Measurements from ENCODE around the gene LRRN4CL. TPM values are rescaled to one million over a fixed set of nuclear protein-coding genes. Genes with fewer than 3 reads are reported as not detected.
"Not testable (repeated sequence)": the region's sequence is repeated elsewhere in the genome, so short reads cannot be mapped to it uniquely, and the experiment has no call there.

The LRRN4CL gene
- total and polyA plus RNA-seq, 2 experiments from 2014 or later: 1.9 TPM; not detected in 1

DNA sequence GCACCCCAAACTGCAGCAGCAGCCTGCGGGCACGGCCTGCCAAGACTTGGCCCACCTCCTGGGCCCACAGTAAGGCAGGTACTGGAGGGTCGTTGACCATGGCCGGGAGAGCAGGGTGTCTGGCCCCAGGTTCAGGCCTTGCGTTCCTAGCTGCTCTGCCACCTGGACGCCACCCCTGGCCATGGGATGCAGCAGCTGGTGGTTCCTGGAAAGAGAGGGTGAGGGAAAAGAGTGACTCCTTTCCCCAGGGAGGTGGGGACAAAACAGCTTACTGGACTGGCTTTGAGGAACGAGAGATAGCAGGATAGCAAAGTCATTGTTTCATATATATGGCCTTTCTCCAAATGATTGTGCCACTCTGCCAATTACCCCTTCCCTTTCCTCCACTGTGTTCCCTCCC is 16.1 kb upstream of the LRRN4CL start:
- peak overlapping the region; percentile 83 for H3K27ac ChIP-seq

GRCh38 chr11:62703921-62704320 is 14.6 kb upstream of the LRRN4CL start:
- Histone ChIP-seq H3K4me1 (ENCODE audit: low read depth) (peaks cover 23% of the 10 kb centered on the region), H3K36me3 (peaks cover 13% of the 10 kb centered on the region)
- H3K4me3 ChIP-seq; H3K9me3 ChIP-seq (ENCODE audit: low read depth); DNase-seq (ENCODE audit: low read depth in 1 of 2, low spot score in 1 of 2); H3K27ac ChIP-seq; H3K27me3 ChIP-seq: not testable (repeated sequence)

More for the DNA sequence above, 16.1 kb upstream of the LRRN4CL start:
- TF ChIP-seq, protein P1, sequence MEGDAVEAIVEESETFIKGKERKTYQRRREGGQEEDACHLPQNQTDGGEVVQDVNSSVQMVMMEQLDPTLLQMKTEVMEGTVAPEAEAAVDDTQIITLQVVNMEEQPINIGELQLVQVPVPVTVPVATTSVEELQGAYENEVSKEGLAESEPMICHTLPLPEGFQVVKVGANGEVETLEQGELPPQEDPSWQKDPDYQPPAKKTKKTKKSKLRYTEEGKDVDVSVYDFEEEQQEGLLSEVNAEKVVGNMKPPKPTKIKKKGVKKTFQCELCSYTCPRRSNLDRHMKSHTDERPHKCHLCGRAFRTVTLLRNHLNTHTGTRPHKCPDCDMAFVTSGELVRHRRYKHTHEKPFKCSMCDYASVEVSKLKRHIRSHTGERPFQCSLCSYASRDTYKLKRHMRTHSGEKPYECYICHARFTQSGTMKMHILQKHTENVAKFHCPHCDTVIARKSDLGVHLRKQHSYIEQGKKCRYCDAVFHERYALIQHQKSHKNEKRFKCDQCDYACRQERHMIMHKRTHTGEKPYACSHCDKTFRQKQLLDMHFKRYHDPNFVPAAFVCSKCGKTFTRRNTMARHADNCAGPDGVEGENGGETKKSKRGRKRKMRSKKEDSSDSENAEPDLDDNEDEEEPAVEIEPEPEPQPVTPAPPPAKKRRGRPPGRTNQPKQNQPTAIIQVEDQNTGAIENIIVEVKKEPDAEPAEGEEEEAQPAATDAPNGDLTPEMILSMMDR (IDR thresholded peaks at IDR 0.05; ENCODE audit: low read depth, low read length): no peak
- Histone ChIP-seq H3K36me3 (peaks cover 11% of the 10 kb centered on the region), H3K27me3 (no peaks in the 10 kb centered on the region), H3K4me3 (peak overlapping the region; percentile 41), H3K4me1 (ENCODE audit: low read depth) (peaks cover 25% of the 10 kb centered on the region), H3K9me3 (ENCODE audit: low read depth) (no peaks in the 10 kb centered on the region)
- DNase-seq (ENCODE audit: low read depth in 1 of 2, low spot score in 1 of 2): no peak

GRCh38 chr11:62702246-62702645 is 12.9 kb upstream of the LRRN4CL start:
- H3K4me1 ChIP-seq (ENCODE audit: low read depth): peaks cover 14% of the 10 kb centered on the region
- H3K9me3 ChIP-seq (ENCODE audit: low read depth): no peaks in the 10 kb centered on the region
- H3K27me3 ChIP-seq: no peaks in the 10 kb centered on the region
- H3K36me3 ChIP-seq: peaks cover 13% of the 10 kb centered on the region
- no peak overlapping the region for H3K4me3 ChIP-seq
- no peak overlapping the region for H3K27ac ChIP-seq
- DNase-seq (ENCODE audit: low read depth in 1 of 2, low spot score in 1 of 2): no peak
- TF ChIP-seq, protein P1 (IDR thresholded peaks at IDR 0.05; ENCODE audit: low read depth, low read length): no peak

DNA sequence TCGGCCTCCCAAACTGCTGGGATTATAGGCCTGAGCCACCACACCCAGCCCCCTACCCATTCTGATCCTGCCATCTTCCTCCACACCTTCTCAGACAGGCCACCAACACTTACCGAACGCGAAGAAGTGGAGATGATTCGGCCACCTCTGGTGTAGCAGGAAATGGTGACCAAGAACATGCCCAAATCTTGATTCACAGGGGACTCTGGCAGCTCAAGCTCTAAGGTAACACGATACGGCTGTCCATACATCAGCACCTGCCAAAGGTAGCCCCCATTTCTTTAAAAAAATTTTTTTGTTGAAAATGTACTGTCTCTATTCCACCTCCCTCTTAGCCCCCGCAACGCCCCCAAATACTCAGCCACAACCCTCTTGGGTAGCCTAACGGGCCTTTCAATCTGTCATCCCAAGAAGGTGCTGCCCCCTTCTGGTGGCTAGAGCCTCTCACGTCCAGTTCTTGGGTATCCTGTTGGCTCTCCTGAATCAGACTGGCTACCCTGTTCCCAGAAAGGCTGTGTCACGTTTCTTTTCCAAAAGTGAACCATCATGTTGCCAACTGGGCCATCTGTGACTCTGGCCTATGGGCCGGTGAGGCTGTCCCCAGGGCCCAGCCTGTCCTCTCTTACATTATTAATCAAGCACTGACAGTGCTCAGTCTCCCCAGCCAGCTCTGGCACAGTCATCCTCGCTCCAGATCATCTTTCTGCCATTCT is 5.3 kb upstream of the LRRN4CL start:
- DNase-seq (ENCODE audit: low read depth in 1 of 2, low spot score in 1 of 2): peak; percentile 84 to 89
- no peak overlapping the region for H3K27ac ChIP-seq

GRCh38 chr11:62693624-62694023 is 4.3 kb upstream of the LRRN4CL start:
- not testable (repeated sequence) for H3K4me3 ChIP-seq; H3K27me3 ChIP-seq; DNase-seq (ENCODE audit: low read depth in 1 of 2, low spot score in 1 of 2); H3K27ac ChIP-seq; H3K9me3 ChIP-seq (ENCODE audit: low read depth)
- Histone ChIP-seq H3K36me3 (peaks cover 17% of the 10 kb centered on the region), H3K4me1 (ENCODE audit: low read depth) (peaks cover 16% of the 10 kb centered on the region)

More for the DNA sequence above, 5.3 kb upstream of the LRRN4CL start:
- Histone ChIP-seq H3K4me1 (ENCODE audit: low read depth) (peaks cover 6% of the 10 kb centered on the region), H3K4me3 (no peak overlapping the region), H3K27me3 (no peaks in the 10 kb centered on the region), H3K36me3 (peaks cover 19% of the 10 kb centered on the region), H3K9me3 (ENCODE audit: low read depth) (no peaks in the 10 kb centered on the region)
- TF ChIP-seq, protein P1 (IDR thresholded peaks at IDR 0.05; ENCODE audit: low read depth, low read length): peak; percentile 90

- Histone ChIP-seq H3K27me3 (no peaks in the 10 kb centered on the region), H3K27ac (peak overlapping the region; percentile 85), H3K4me3 (no peak overlapping the region), H3K36me3 (peaks cover 16% of the 10 kb centered on the region), H3K9me3 (ENCODE audit: low read depth) (no peaks in the 10 kb centered on the region), H3K4me1 (ENCODE audit: low read depth) (peaks cover 22% of the 10 kb centered on the region)
- TF ChIP-seq, protein P1 (IDR thresholded peaks at IDR 0.05; ENCODE audit: low read depth, low read length): no peak
- no peak for DNase-seq (ENCODE audit: low read depth in 1 of 2, low spot score in 1 of 2)
Measured at GRCh38 chr11:62688491-62688890, 839 bp downstream of the LRRN4CL start.

Measured in cardiac muscle cell (in vitro differentiated cells and primary cell).